HG03066 (cell line): ENCODE measurements around the gene TGFBRAP1.

Experiments used
- ATAC-seq: cut with Tn5 transposase; IDR thresholded peaks from one replicate; pipeline ENCODE4 v1.9.1; 2021; ENCODE audit warnings: low read depth; ENCODE audit not compliant: unreplicated experiment

TGFBRAP1 gene

GRCh38 chr2:105248316-105249070, 81.0 kb downstream of the TGFBRAP1 start:
- ATAC-seq: no peak

GRCh38 chr2:105244451-105244850, 85.1 kb downstream of the TGFBRAP1 start:
- ATAC-seq: no peak

GRCh38 chr2:105243961-105244360, 85.6 kb downstream of the TGFBRAP1 start:
- ATAC-seq: no peak

- no peak for ATAC-seq
These were observed 87.1 kb downstream of the TGFBRAP1 start for GRCh38 chr2:105242286-105242993.

GRCh38 chr2:105241443-105241842, 88.1 kb downstream of the TGFBRAP1 start, which contains the start of gene GPR45:
Gene GPR45, plus strand, starts transcription at chr2:105241743. Its CDS starts 116 bp downstream, at chr2:105241859.
- ATAC-seq: no peak

- no peak for ATAC-seq
These were observed 89.6 kb downstream of the TGFBRAP1 start for GRCh38 chr2:105239924-105240323.

- ATAC-seq: no peak
These were observed 90.8 kb downstream of the TGFBRAP1 start for GRCh38 chr2:105238664-105239240.

- no peak for ATAC-seq
These were observed 92.3 kb downstream of the TGFBRAP1 start for GRCh38 chr2:105237045-105237765.

GRCh38 chr2:105236060-105236424, 93.5 kb downstream of the TGFBRAP1 start:
- ATAC-seq: no peak

GRCh38 chr2:105235388-105236059, 94.0 kb downstream of the TGFBRAP1 start:
- peak; percentile 71 for ATAC-seq

GRCh38 chr2:105231232-105231619, 98.3 kb downstream of the TGFBRAP1 start:
- no peak for ATAC-seq

- no peak for ATAC-seq
These were observed 105.1 kb downstream of the TGFBRAP1 start for GRCh38 chr2:105224444-105224843.

GRCh38 chr2:105220604-105221003, 108.9 kb downstream of the TGFBRAP1 start:
- no peak for ATAC-seq

- ATAC-seq: no peak
These were observed 113.8 kb downstream of the TGFBRAP1 start for GRCh38 chr2:105215586-105216192.
